ENCODE data around the gene CCR5.

CCR5 gene

GRCh38 chr3:46409739-46410489 lies 39.2 kb downstream of the CCR5 start:
- DNase-seq = no peak

- DNase-seq = no peak
Observed at GRCh38 chr3:46410669-46411068, 39.9 kb downstream of the CCR5 start.

GRCh38 chr3:46411271-46411670 lies 40.5 kb downstream of the CCR5 start:
- DNase-seq = no peak

GRCh38 chr3:46412786-46413298 lies 42.1 kb downstream of the CCR5 start:
- DNase-seq = no peak

GRCh38 chr3:46413951-46414350 lies 43.2 kb downstream of the CCR5 start:
- DNase-seq = no peak

- DNase-seq = no peak
Observed at GRCh38 chr3:46414739-46415138, 44.0 kb downstream of the CCR5 start.

GRCh38 chr3:46416125-46416810 lies 45.5 kb downstream of the CCR5 start:
- DNase-seq = no peak

GRCh38 chr3:46416811-46417510 lies 46.2 kb downstream of the CCR5 start:
- no peak for DNase-seq

- DNase-seq = no peak
Observed at GRCh38 chr3:46417841-46418611, 47.3 kb downstream of the CCR5 start.

GRCh38 chr3:46419816-46420215 lies 49.1 kb downstream of the CCR5 start:
- no peak for DNase-seq

GRCh38 chr3:46420931-46421330 lies 50.2 kb downstream of the CCR5 start:
- DNase-seq = no peak

- DNase-seq = peak; percentile 85
Observed at GRCh38 chr3:46422617-46423016, 51.9 kb downstream of the CCR5 start.

GRCh38 chr3:46423588-46423987 lies 52.8 kb downstream of the CCR5 start:
- DNase-seq = peak; percentile 69

All from NCI-H226 (cell line).